ENCODE data around the gene RPAP2. TPM values are rescaled to one million over a fixed set of nuclear protein-coding genes. Genes with fewer than 3 reads are reported as not detected.

The RPAP2 gene
- total and polyA plus RNA-seq, 10 of the 15 experiments (the other 5 are each of a cell fraction or from before 2014, with no cell fraction given) = 11.4 to 39.5 (median 21.7) TPM

DNA sequence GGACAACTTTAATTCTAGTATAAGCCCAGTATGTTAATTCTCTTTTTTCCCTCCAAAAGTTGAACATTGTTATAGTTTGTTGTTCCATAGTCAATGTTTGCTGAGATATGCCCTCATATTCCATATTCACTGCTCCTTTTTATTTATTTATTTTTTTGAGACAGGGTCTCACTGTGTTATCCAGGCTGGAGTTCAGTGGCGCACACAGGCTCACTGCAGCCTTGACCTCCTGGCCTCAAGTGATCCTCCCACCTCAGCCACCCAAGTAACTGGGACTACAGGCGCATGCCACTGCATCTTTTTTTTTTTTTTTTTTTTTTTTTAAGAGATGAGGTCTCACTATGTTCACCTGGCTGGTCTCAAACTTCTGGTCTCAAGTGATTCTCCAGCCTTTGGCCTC, 149.1 kb downstream of the RPAP2 start (continued):
- TF ChIP-seq, protein P1, sequence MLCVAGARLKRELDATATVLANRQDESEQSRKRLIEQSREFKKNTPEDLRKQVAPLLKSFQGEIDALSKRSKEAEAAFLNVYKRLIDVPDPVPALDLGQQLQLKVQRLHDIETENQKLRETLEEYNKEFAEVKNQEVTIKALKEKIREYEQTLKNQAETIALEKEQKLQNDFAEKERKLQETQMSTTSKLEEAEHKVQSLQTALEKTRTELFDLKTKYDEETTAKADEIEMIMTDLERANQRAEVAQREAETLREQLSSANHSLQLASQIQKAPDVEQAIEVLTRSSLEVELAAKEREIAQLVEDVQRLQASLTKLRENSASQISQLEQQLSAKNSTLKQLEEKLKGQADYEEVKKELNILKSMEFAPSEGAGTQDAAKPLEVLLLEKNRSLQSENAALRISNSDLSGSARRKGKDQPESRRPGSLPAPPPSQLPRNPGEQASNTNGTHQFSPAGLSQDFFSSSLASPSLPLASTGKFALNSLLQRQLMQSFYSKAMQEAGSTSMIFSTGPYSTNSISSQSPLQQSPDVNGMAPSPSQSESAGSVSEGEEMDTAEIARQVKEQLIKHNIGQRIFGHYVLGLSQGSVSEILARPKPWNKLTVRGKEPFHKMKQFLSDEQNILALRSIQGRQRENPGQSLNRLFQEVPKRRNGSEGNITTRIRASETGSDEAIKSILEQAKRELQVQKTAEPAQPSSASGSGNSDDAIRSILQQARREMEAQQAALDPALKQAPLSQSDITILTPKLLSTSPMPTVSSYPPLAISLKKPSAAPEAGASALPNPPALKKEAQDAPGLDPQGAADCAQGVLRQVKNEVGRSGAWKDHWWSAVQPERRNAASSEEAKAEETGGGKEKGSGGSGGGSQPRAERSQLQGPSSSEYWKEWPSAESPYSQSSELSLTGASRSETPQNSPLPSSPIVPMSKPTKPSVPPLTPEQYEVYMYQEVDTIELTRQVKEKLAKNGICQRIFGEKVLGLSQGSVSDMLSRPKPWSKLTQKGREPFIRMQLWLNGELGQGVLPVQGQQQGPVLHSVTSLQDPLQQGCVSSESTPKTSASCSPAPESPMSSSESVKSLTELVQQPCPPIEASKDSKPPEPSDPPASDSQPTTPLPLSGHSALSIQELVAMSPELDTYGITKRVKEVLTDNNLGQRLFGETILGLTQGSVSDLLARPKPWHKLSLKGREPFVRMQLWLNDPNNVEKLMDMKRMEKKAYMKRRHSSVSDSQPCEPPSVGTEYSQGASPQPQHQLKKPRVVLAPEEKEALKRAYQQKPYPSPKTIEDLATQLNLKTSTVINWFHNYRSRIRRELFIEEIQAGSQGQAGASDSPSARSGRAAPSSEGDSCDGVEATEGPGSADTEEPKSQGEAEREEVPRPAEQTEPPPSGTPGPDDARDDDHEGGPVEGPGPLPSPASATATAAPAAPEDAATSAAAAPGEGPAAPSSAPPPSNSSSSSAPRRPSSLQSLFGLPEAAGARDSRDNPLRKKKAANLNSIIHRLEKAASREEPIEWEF (IDR thresholded peaks at IDR 0.05; ENCODE audit: insufficient replicate concordance, low read depth, low read length) = no peak
- TF ChIP-seq CHD2 (IDR thresholded peaks at IDR 0.05; ENCODE audit: borderline replicate concordance, low read depth, low read length) = no peak
- TF ChIP-seq, protein P2, sequence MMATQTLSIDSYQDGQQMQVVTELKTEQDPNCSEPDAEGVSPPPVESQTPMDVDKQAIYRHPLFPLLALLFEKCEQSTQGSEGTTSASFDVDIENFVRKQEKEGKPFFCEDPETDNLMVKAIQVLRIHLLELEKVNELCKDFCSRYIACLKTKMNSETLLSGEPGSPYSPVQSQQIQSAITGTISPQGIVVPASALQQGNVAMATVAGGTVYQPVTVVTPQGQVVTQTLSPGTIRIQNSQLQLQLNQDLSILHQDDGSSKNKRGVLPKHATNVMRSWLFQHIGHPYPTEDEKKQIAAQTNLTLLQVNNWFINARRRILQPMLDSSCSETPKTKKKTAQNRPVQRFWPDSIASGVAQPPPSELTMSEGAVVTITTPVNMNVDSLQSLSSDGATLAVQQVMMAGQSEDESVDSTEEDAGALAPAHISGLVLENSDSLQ (IDR thresholded peaks at IDR 0.05) = no peak
- no peak for TF ChIP-seq MYB (IDR thresholded peaks at IDR 0.05; ENCODE audit: borderline replicate concordance, low read depth, low read length)
- no peak for TF ChIP-seq SPI1 (IDR thresholded peaks at IDR 0.05; ENCODE audit: borderline replicate concordance, insufficient read depth, low read depth, low read length)
- TF ChIP-seq NR2C1 (IDR thresholded peaks at IDR 0.05) = no peak
- TF ChIP-seq ELK1 (IDR thresholded peaks at IDR 0.05; ENCODE audit: low read depth, low read length) = no peak
- TF ChIP-seq, protein P3, sequence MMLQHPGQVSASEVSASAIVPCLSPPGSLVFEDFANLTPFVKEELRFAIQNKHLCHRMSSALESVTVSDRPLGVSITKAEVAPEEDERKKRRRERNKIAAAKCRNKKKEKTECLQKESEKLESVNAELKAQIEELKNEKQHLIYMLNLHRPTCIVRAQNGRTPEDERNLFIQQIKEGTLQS (IDR thresholded peaks at IDR 0.05; ENCODE audit: borderline replicate concordance, extremely low read depth, low read depth, low read length) = no peak
- TF ChIP-seq SMAD5 (IDR thresholded peaks at IDR 0.05; ENCODE audit: low read depth) = no peak
- no peak for TF ChIP-seq MEF2B (IDR thresholded peaks at IDR 0.05; ENCODE audit: partially characterized antibody, poor library complexity, severe bottlenecking)
- TF ChIP-seq ZBTB4 (CRISPR knock-in tag; IDR thresholded peaks at IDR 0.05) = no peak
- no peak for TF ChIP-seq RAD21 (IDR thresholded peaks at IDR 0.05; ENCODE audit: insufficient read depth, low read depth, low read length)
- TF ChIP-seq, protein P4, sequence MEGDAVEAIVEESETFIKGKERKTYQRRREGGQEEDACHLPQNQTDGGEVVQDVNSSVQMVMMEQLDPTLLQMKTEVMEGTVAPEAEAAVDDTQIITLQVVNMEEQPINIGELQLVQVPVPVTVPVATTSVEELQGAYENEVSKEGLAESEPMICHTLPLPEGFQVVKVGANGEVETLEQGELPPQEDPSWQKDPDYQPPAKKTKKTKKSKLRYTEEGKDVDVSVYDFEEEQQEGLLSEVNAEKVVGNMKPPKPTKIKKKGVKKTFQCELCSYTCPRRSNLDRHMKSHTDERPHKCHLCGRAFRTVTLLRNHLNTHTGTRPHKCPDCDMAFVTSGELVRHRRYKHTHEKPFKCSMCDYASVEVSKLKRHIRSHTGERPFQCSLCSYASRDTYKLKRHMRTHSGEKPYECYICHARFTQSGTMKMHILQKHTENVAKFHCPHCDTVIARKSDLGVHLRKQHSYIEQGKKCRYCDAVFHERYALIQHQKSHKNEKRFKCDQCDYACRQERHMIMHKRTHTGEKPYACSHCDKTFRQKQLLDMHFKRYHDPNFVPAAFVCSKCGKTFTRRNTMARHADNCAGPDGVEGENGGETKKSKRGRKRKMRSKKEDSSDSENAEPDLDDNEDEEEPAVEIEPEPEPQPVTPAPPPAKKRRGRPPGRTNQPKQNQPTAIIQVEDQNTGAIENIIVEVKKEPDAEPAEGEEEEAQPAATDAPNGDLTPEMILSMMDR (IDR thresholded peaks at IDR 0.05 in 2 of 3, conservative IDR thresholded peaks at IDR 0.05 in 1 of 3; ENCODE audit: control insufficient read depth in 2 of 3, extremely low read depth in 1 of 3, insufficient read depth in 1 of 3, low read depth in 3 of 3, low read length in 3 of 3) = no peak
